ENCODE measurements around the gene LIN7B. TPM values are rescaled to one million over a fixed set of nuclear protein-coding genes. Genes with fewer than 3 reads are reported as not detected.

Gene LIN7B
- total and polyA plus RNA-seq, 9 of the 15 experiments (the other 6 are each of a cell fraction or from before 2014, with no cell fraction given): 0.89 to 15.7 (median 4.0) TPM

GRCh38 chr19:49148784-49149651 lies 34.8 kb downstream of the LIN7B start:
- peak; percentile 91 for FAIRE-seq
- WGBS (ENCODE audit: insufficient coverage, low coverage, missing lambda C conversion rate): 1% methylated on average over 47 of the region's 49 CpGs
- H2AFZ ChIP-seq (ENCODE audit: low read depth, low read length): peak overlapping the region; percentile 87
- TF ChIP-seq NCOR1 (IDR thresholded peaks at IDR 0.05): peak; percentile 16; the same call in 1 of the 2 replicates
- TF ChIP-seq EWSR1 (IDR thresholded peaks at IDR 0.05; ENCODE audit: borderline replicate concordance, low read depth, partially characterized antibody): no peak
- no peak for TF ChIP-seq ATF1 (CRISPR knock-in tag; IDR thresholded peaks at IDR 0.05)
- 0 out of 2 replicates have a peak, but pooled peaks have one; percentile 27 for TF ChIP-seq ATF1 (tag; IDR thresholded peaks at IDR 0.05)
- TF ChIP-seq NONO (IDR thresholded peaks at IDR 0.05; ENCODE audit: low read depth in 2 of 2, low read length in 1 of 2): 0 out of 4 replicates have a peak, but pooled peaks of 1 of the 2 experiments have one; percentile 91
- no peak for TF ChIP-seq ZNF785 (CRISPR knock-in tag; IDR thresholded peaks at IDR 0.05)
- TF ChIP-seq PHB2 (IDR thresholded peaks at IDR 0.05; ENCODE audit: low read depth): no peak
- TF ChIP-seq MEF2D (tag; conservative IDR thresholded peaks at IDR 0.05; ENCODE audit: low read depth): no peak
- TF ChIP-seq CBX2 (IDR thresholded peaks at IDR 0.05; ENCODE audit: insufficient read depth, low read length, poor library complexity, severe bottlenecking): no peak
- TF ChIP-seq TBL1XR1 (IDR thresholded peaks at IDR 0.05; ENCODE audit: low read length in 2 of 2): 0 out of 4 replicates have a peak, but pooled peaks of 1 of the 2 experiments have one; percentile 11
- TF ChIP-seq HDAC1 (IDR thresholded peaks at IDR 0.05): no peak
- no peak for TF ChIP-seq SNRNP70 (optimal IDR thresholded peaks at IDR 0.05; ENCODE audit: low read depth, low read length)
- TF ChIP-seq MNT (conservative IDR thresholded peaks at IDR 0.05): peak; percentile 54 to 76; a peak in 3 of 4 replicates
- TF ChIP-seq ZNF668 (CRISPR knock-in tag; IDR thresholded peaks at IDR 0.05): no peak
- TF ChIP-seq LEF1 (IDR thresholded peaks at IDR 0.05): 0 out of 2 replicates have a peak, but pooled peaks have one; percentile 25
- no peak for TF ChIP-seq HMG20B (CRISPR knock-in tag; IDR thresholded peaks at IDR 0.05)
- 0 out of 4 replicates have a peak, but pooled peaks of 1 of the 2 experiments have one; percentile 51 for TF ChIP-seq MLX (CRISPR knock-in tag; conservative IDR thresholded peaks at IDR 0.05)

More at GRCh38 chr19:49148784-49149651, 34.8 kb downstream of the LIN7B start:
- H3K27ac ChIP-seq (ENCODE audit: extremely low read depth, low read depth, low read length): peak overlapping the region; percentile 89
- in situ Hi-C loops (cut with MboI) (no loop called here), intact Hi-C loops (cut with micrococcal nuclease) (loop anchor here (2.0 kb wide), 1 partner anchor 50 kb away; no protein-coding TSS in a partner anchor)
- peak overlapping the region; percentile 86 to 98 for H3K9ac ChIP-seq (ENCODE audit: insufficient read depth in 1 of 2, low read depth in 2 of 2, low read length in 2 of 2)
- DNase-seq (ENCODE audit: extremely low read depth in 1 of 4, low spot score in 3 of 4): peak; percentile 92 to 99 (median 94)
- H4K20me1 ChIP-seq (replicated peaks; ENCODE audit: control insufficient read depth, insufficient read depth, low read length): peaks cover 5% of the 10 kb centered on the region; the same call in 1 of the 2 replicates
- H3K4me3 ChIP-seq: peak overlapping the region; percentile 54
- H3K27me3 ChIP-seq (ENCODE audit: control insufficient read depth in 2 of 2, insufficient read depth in 2 of 2, low read length in 2 of 2): no peaks in the 10 kb centered on the region
- BruUV-seq (replicated peaks): no TSS peak
- H3K4me2 ChIP-seq (ENCODE audit: insufficient read depth, low read length): peak overlapping the region; percentile 99
- ChIA-PET POLR2A (interaction anchor here (0.5 to 2.0 kb wide), 15 partner anchors 9 to 400 kb away, joined by 3 to 15 read pairs (median 4); partner anchors contain the start of genes CGB7, LIN7B and TRPM4), CTCF (ENCODE audit: low intra/inter-chr PET ratio) (interaction anchor here (0.8 kb wide), 1 partner anchor 38 kb away, joined by 3 read pairs; no protein-coding TSS in a partner anchor)
- H3K4me1 ChIP-seq (replicated peaks in 1 of 2; ENCODE audit: control insufficient read depth in 2 of 2, insufficient read depth in 2 of 2, low read length in 2 of 2): peaks cover 40 to 79% of the 10 kb centered on the region in 2 experiments
- ATAC-seq: peak; percentile 63
- peaks cover 33% of the 10 kb centered on the region; the same call in 2 of the 3 replicates for H3K79me2 ChIP-seq (ENCODE audit: control insufficient read depth, insufficient read depth, low read length)
- H3K9me1 ChIP-seq (ENCODE audit: control insufficient read depth, insufficient read depth, low read length): no peaks in the 10 kb centered on the region
- no peaks in the 10 kb centered on the region for H3K9me3 ChIP-seq (replicated peaks; ENCODE audit: control insufficient read depth, insufficient read depth, low read depth, low read length)
- no peaks in the 10 kb centered on the region for H3K36me3 ChIP-seq (ENCODE audit: control insufficient read depth, insufficient read depth, low read length)
